GM10266 (cell line): Measurements from ENCODE around the gene FRMPD2.
"Not testable (repeated sequence)": the region's sequence is repeated elsewhere in the genome, so short reads cannot be mapped to it uniquely, and the experiment has no call there.

ENCODE experiments used
- DNase-seq: peaks from one replicate; pipeline ENCODE4 v3.0.0; 2012; ENCODE audit errors: extremely low spot score
- TF ChIP-seq, protein P1 (sequence below): IDR thresholded peaks from 2 replicates; pipeline ENCODE4 v1.5.1; 2012; ENCODE audit warnings: mild to moderate bottlenecking, low read depth; ENCODE audit not compliant: control insufficient read depth, insufficient read depth; ENCODE audit errors: missing control alignments

Gene FRMPD2

DNA sequence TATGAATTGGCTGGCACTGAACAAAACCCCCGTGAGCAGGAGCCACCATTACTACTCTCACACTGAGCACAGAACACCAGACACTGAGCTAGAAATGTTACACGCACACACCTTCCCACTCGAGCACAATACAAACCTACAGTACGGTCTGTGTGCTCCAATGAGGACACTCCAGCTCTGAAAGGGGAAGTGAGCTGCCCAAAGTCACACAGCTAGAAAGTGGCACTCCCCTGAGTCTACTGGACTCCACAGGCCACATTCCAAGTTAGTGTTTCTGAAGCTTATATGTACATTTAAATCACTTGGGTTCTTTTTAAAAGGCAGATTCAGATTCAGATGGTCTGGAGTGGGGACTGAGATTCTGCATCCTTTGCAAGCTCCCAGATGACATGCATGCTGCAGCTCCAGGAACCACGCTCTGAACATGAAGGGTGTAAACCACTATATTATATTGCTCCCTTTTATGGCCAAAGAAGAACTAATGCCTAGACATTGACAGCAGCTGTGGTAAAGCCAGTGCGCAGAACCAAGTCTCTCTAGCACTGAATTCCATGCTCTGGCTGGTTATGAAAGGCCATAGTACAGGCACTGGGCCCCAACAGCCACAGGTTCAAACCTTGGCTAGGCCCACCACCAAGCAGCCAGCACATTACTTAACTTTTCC lies 77.1 kb downstream of the FRMPD2 start:
- TF ChIP-seq, protein P1, sequence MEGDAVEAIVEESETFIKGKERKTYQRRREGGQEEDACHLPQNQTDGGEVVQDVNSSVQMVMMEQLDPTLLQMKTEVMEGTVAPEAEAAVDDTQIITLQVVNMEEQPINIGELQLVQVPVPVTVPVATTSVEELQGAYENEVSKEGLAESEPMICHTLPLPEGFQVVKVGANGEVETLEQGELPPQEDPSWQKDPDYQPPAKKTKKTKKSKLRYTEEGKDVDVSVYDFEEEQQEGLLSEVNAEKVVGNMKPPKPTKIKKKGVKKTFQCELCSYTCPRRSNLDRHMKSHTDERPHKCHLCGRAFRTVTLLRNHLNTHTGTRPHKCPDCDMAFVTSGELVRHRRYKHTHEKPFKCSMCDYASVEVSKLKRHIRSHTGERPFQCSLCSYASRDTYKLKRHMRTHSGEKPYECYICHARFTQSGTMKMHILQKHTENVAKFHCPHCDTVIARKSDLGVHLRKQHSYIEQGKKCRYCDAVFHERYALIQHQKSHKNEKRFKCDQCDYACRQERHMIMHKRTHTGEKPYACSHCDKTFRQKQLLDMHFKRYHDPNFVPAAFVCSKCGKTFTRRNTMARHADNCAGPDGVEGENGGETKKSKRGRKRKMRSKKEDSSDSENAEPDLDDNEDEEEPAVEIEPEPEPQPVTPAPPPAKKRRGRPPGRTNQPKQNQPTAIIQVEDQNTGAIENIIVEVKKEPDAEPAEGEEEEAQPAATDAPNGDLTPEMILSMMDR = no peak
- DNase-seq = no peak

DNA sequence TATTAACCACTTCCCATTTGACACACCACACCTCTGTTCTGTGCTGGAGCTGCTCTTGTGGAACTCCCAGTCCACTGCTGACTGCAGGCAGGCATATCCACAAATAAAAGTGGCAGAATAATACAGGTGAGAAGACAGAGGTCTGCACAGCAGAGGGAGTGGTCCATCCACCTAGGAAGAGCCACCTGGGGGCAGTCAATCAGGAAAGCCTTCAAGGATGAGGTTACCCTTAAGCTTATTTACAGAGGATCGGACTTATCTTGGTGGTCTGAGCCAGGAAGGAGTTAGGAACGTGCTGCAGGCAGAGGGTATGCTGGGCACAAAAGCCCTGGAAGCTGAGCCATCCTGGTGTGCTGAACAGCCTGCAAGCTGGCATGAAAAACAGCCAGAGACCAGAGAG lies 78.7 kb downstream of the FRMPD2 start:
- no peak for DNase-seq
- TF ChIP-seq, protein P1 = no peak

DNA sequence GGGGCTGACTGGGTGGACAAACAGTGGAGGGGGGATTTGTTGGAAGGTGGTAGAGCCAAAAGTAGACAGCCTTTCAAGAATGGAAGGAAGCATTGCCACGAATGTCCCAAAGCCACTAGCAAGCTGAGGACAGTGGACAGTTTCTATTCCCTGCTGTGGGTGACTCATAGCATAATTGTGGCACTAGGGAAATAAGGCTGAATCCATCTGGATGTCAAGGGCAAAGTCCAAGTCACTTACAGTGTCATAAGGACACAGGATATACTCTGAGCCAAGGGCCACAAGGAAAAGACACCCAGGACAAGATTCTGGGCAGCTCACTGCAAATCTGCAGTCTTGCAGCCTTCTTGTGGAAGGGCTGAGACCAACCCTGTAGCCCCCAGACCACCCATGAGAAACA lies 79.7 kb downstream of the FRMPD2 start:
- no peak for DNase-seq
- TF ChIP-seq, protein P1 = no peak

DNA sequence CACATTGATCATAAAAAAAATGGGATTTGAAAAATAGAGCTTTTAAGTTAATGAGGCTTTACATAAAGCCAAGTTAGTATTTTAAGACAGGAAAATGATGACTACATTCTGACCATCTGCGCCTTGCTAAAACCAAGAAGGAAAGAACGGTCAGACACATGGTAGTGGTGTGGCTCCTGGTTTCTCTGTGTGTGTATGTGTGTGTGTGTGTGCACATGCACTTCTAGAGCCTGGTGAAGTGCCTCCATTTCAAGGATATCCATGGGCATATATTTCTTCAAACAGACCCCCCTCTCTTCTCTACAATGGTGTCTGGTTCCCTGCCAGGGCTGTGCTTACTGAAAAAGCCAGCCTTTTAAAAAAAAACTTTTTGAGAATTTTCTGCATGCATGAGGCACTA lies 80.9 kb downstream of the FRMPD2 start:
- TF ChIP-seq, protein P1 = no peak
- DNase-seq = no peak

DNA sequence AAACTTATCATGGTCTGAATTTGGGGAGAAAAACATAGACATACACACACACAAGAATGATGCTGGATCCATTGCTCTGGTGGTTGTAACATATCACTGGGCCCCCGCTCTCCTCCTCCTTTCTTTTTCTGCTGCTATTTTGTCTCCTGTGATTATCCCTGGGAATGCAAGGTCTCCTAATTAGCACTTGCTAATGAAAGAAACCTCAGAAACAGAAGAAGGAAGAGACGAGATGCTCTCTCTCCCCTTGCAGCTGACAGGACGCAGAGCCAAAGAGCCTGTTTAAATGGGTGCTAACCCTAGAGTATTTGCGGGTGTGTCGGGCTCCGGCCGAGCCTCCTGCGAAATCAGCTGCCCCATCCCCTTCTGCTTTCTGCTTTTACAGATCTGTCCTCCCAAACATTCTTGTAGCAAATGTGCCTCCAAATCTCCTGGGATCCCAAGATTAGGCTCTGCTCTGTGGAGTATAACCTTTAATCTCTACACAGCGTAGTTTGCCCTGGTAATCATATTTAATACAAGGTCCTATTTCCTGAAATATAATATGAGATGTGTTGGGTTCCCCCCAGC lies 81.5 kb downstream of the FRMPD2 start:
- DNase-seq = no peak
- TF ChIP-seq, protein P1 = no peak

DNA sequence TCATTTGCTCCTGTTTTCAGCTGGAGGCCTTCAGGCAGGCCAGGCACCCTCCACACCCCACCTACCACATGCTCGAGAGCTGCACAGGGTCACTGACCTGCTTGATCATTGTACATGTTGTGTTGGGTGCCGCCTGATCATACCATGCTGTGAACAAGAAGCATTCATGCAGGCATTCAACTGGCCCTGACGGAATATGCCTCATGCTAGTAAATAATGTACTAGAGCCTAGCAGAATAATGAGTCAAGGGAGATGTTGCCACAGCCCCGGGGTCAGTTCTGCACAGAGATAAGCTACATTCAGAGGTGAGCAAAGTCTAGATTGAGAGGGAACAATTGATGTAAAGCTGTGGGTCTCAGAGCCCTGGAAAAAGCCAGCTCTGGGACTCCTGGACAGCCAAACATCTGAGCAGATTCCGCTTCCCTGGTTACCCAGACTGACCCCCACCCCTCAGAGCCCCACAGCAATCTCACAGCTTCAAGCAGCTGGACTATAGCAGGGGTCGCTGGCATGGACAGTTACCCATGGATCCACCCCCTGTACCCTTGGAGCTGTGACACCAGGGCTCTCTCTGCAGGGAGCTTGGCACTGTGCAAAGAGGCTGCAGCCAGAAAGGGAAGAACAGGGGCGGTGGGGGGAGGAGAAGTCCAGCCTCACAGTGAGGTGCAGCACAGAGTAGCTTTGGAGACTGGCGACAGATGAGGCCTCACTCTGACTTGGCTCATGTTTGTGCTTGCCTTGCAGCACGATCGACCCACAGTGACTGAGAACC lies 86.6 kb downstream of the FRMPD2 start:
- no peak for DNase-seq
- TF ChIP-seq, protein P1 = no peak

DNA sequence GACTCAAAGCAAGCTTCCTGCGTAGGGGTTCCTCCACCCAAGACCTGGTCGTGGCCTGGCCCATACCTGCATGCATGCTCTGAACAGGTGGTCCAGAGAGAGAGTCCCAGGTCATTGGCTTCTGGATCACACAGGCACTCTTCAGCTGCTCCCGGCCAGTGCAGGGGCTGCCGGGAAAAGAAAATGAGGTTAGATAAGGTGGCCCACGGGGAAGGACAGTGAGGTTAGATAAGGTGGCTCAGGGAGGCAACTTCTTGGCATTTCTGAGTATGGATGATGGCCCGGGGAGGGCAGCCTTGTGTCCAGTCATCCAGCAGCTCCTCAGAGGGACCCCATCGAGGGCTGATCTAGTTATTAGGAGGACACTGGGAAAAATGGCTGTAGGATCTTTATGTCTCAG lies 87.4 kb downstream of the FRMPD2 start:
- no peak for DNase-seq
- TF ChIP-seq, protein P1 = no peak

DNA sequence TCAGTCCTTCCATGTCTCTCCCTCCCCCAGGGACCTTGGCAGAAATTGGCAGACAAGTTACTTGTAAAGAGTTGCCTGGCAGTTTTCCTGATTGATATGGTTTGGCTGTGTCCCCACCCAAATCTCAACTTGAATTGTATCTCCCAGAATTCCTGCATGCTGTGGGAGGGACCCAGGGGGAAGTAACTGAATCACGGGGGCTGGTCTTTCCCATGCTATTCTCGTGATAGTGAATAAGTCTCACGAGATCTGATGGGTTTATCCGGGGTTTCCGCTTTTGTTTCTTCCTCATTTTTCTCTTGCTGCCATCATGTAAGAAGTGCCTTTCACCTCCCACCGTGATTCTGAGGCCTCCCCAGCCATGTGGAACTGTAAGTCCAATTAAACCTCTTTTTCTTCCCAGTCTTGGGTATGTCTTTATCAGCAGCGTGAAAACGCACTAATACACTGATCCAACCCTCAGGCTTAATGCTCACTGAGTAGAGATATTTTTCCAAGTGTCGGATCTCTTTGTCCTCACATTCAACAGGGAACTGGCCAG lies 88.2 kb downstream of the FRMPD2 start:
- not testable (repeated sequence) for DNase-seq
